H1 (cell line): Measurements from ENCODE around the gene DHRS7B. TPM values are rescaled to one million over a fixed set of nuclear protein-coding genes. Genes with fewer than 3 reads are reported as not detected.

Source experiments
- CTCF ChIA-PET: fragments of 300-600 bp; sonication (Branson Sonifier 250); formaldehyde crosslinking; loops from one replicate; lab custom pipeline; 2021; ENCODE audit not compliant: partially characterized antibody; lab: Charles Lee
- POLR2A ChIA-PET: fragments of 300-600 bp; sonication (Branson Sonifier 250); formaldehyde crosslinking; loops from one replicate; lab custom pipeline; 2021; ENCODE audit warnings: inconsistent platforms; ENCODE audit not compliant: partially characterized antibody; lab: Charles Lee
- DNase-seq, 2 experiments: peaks; one replicate each; pipeline versions ENCODE4 v3.0.0 to v3.0.0-alpha.2; 2010 to 2022; ENCODE audit warnings: low spot score in 2 of 2, low read depth in 1 of 2, mixed read lengths in 1 of 2
- FAIRE-seq: peaks from 2 replicates; lab custom pipeline; 2011; peaks lifted over from hg19 to GRCh38; lab: Jason Lieb, UNC
- H2AFZ ChIP-seq: 2 replicates; pipeline ENCODE4 v1.8.1; 2012; ENCODE audit warnings: low read length, inconsistent platforms
- H2AK5ac ChIP-seq: 2 replicates; pipeline ENCODE4 v1.6.1; 2013; ENCODE audit warnings: low read depth, low read length
- H2BK120ac ChIP-seq: replicated peaks from 2 replicates; pipeline ENCODE3; 2013; ENCODE audit warnings: low read depth, low read length, inconsistent platforms
- H2BK12ac ChIP-seq: 2 replicates; pipeline ENCODE4 v1.6.1; 2013; ENCODE audit warnings: low read depth, low read length
- H2BK15ac ChIP-seq: 2 replicates; pipeline ENCODE4 v1.6.1; 2013; ENCODE audit warnings: low read length
- H2BK20ac ChIP-seq: 2 replicates; pipeline ENCODE4 v1.6.1; 2013; ENCODE audit warnings: low read length
- H2BK5ac ChIP-seq: 2 replicates; pipeline ENCODE4 v1.6.1; 2013; ENCODE audit warnings: low read depth, low read length
- H3K14ac ChIP-seq: 2 replicates; pipeline ENCODE4 v1.6.1; 2013; ENCODE audit warnings: inconsistent platforms; ENCODE audit not compliant: insufficient read length
- H3K18ac ChIP-seq: 2 replicates; pipeline ENCODE4 v1.6.1; 2013; ENCODE audit warnings: low read length; ENCODE audit errors: extremely low read depth
- H3K23ac ChIP-seq: 2 replicates; pipeline ENCODE4 v1.6.1; 2013; ENCODE audit warnings: inconsistent platforms; ENCODE audit not compliant: insufficient read length
- H3K23me2 ChIP-seq: 2 replicates; pipeline ENCODE4 v1.6.1; 2013; ENCODE audit warnings: low read depth, low read length
- H3K27ac ChIP-seq: 2 replicates; pipeline ENCODE4 v1.6.1; 2011; ENCODE audit warnings: low read depth, low read length, inconsistent platforms
- H3K27me3 ChIP-seq, 4 experiments: replicated peaks in 1 of 4; 1 replicate in 1 of 4; 2 replicates in 3 of 4; pipeline versions ENCODE4 v1.6.1 to v1.8.1; 2011 to 2013; ENCODE audit warnings: low read length in 3 of 4, mild to moderate bottlenecking in 3 of 4, inconsistent platforms in 2 of 4, mixed read lengths in 2 of 4, moderate library complexity in 1 of 4; ENCODE audit not compliant: control insufficient read depth in 3 of 4, insufficient read depth in 3 of 4; ENCODE audit errors: extremely low read depth in 1 of 4
- H3K36me3 ChIP-seq, 4 experiments: 2 replicates each; pipeline versions ENCODE4 v1.6.1 to v1.8.1; 2011 to 2013; ENCODE audit warnings: mild to moderate bottlenecking in 4 of 4, low read length in 3 of 4, moderate library complexity in 2 of 4, control low read depth in 1 of 4, inconsistent platforms in 1 of 4; ENCODE audit not compliant: insufficient read depth in 4 of 4, control insufficient read depth in 2 of 4
- H3K4ac ChIP-seq: replicated peaks from 2 replicates; pipeline ENCODE3; 2013; ENCODE audit warnings: low read length, low read depth, mixed read lengths, inconsistent platforms; ENCODE audit not compliant: insufficient read length
- H3K4me1 ChIP-seq, 4 experiments: replicated peaks in 1 of 4; 1 replicate in 1 of 4; 2 replicates in 3 of 4; pipeline versions ENCODE4 v1.6.1 to v1.8.1; 2011 to 2013; ENCODE audit warnings: low read length in 3 of 4, inconsistent platforms in 2 of 4, mixed read lengths in 1 of 4; ENCODE audit not compliant: insufficient read depth in 4 of 4, control insufficient read depth in 3 of 4
- H3K4me2 ChIP-seq, 2 experiments: 2 replicates each; pipeline versions ENCODE4 v1.6.1 to v1.8.1; 2011 to 2013; ENCODE audit warnings: low read depth in 2 of 2, low read length in 2 of 2, control low read depth in 1 of 2, inconsistent platforms in 1 of 2, mild to moderate bottlenecking in 1 of 2; ENCODE audit not compliant: insufficient read depth in 1 of 2
- H3K4me3 ChIP-seq, 4 experiments: fragments of 200-600, 300-600 bp in 1 of 4; sonication (generic), shearing (Covaris generic), sonication (Bioruptor Twin) in 1 of 4; 2 replicates each; pipeline versions ENCODE4 v1.5.1 to v1.8.1; 2011 to 2016; ENCODE audit warnings: low read length in 4 of 4, low read depth in 3 of 4, control low read depth in 2 of 4, inconsistent platforms in 2 of 4, mild to moderate bottlenecking in 2 of 4, mixed read lengths in 1 of 4, moderate library complexity in 1 of 4; ENCODE audit not compliant: insufficient read depth in 2 of 4; ENCODE audit errors: extremely low read depth in 1 of 4
- H3K56ac ChIP-seq: replicated peaks from 2 replicates; pipeline ENCODE3; 2013; ENCODE audit warnings: low read depth, mild to moderate bottlenecking, mixed read lengths, low read length, inconsistent platforms; ENCODE audit not compliant: insufficient read length
- H3K79me1 ChIP-seq: 2 replicates; pipeline ENCODE4 v1.6.1; 2013; ENCODE audit warnings: low read depth, low read length, control low read depth
- H3K79me2 ChIP-seq, 2 experiments: 2 replicates each; pipeline versions ENCODE4 v1.6.1 to v1.8.1; 2012 to 2013; ENCODE audit warnings: low read length in 2 of 2, mild to moderate bottlenecking in 2 of 2, inconsistent platforms in 1 of 2; ENCODE audit not compliant: insufficient read depth in 2 of 2, control insufficient read depth in 1 of 2
- H3K9ac ChIP-seq, 4 experiments: replicated peaks in 1 of 4; 1 replicate in 1 of 4; 2 replicates in 3 of 4; pipeline versions ENCODE4 v1.6.1 to v1.8.1; 2011 to 2013; ENCODE audit warnings: low read depth in 3 of 4, low read length in 3 of 4, control low read depth in 2 of 4, mild to moderate bottlenecking in 2 of 4, moderate library complexity in 2 of 4, inconsistent platforms in 1 of 4; ENCODE audit errors: extremely low read depth in 1 of 4
- H3K9me3 ChIP-seq, 2 experiments: 2 replicates each; pipeline versions ENCODE4 v1.6.1 to v1.8.1; 2012 to 2013; ENCODE audit warnings: mild to moderate bottlenecking in 2 of 2, moderate library complexity in 2 of 2, control low read depth in 1 of 2, inconsistent platforms in 1 of 2, low read depth in 1 of 2, low read length in 1 of 2, mixed read lengths in 1 of 2; ENCODE audit not compliant: insufficient read depth in 2 of 2
- H4K20me1 ChIP-seq, 2 experiments: replicated peaks in 1 of 2; 2 replicates each; pipeline versions ENCODE3 to v1.8.1; 2011 to 2013; ENCODE audit warnings: inconsistent platforms in 2 of 2, low read length in 2 of 2, mild to moderate bottlenecking in 1 of 2; ENCODE audit not compliant: insufficient read depth in 2 of 2, control insufficient read depth in 1 of 2
- H4K5ac ChIP-seq: 2 replicates; pipeline ENCODE4 v1.6.1; 2013; ENCODE audit warnings: low read length, low read depth, mixed read lengths, inconsistent platforms; ENCODE audit not compliant: insufficient read length
- H4K8ac ChIP-seq: 2 replicates; pipeline ENCODE4 v1.8.0; 2013; ENCODE audit warnings: mild to moderate bottlenecking, moderate library complexity, low read length, inconsistent platforms; ENCODE audit not compliant: insufficient read depth; ENCODE audit errors: extremely low read depth
- H4K91ac ChIP-seq: replicated peaks from 2 replicates; pipeline ENCODE3; 2013; ENCODE audit warnings: low read length, mixed read lengths, inconsistent platforms; ENCODE audit not compliant: insufficient read length
- FOSL1 ChIP-seq: IDR thresholded peaks from 2 replicates; pipeline ENCODE4 v1.6.1; 2011; ENCODE audit warnings: mild to moderate bottlenecking, low read depth, low read length, moderate library complexity; ENCODE audit not compliant: insufficient read depth
- POU5F1 ChIP-seq: IDR thresholded peaks from 2 replicates; pipeline ENCODE4 v1.6.1; 2011; ENCODE audit warnings: low read depth, mild to moderate bottlenecking, low read length, moderate library complexity
- WGBS, 2 experiments: shearing (Covaris generic) in 1 of 2; methylation state at CpG; one replicate each; pipeline versions ENCODE4 v1.1.6 to v1.1.7; 2013 to 2015; ENCODE audit warnings: low lambda C conversion rate in 2 of 2, mixed read lengths in 2 of 2, inconsistent platforms in 1 of 2, low coverage in 1 of 2, missing lambda C conversion rate in 1 of 2; ENCODE audit not compliant: insufficient replicate concordance in 2 of 2, insufficient coverage in 1 of 2, insufficient read length in 1 of 2; ENCODE audit errors: extremely low coverage in 1 of 2, missing lambda C conversion rate in 1 of 2; 5-methylcytosine and 5-hydroxymethylcytosine counted together
- polyA plus RNA-seq, 7 experiments: library from polyadenylated mRNA; depleted of rRNA in 3 of 7; stranded (reverse) in 5 of 7; unstranded in 2 of 7; fragments of >200 nt in 5 of 7; fragments of 200-250 nt in 2 of 7; gene quantifications; 1 replicate in 5 of 7; 2 replicates in 1 of 7; 4 replicates in 1 of 7; pipeline versions ENCODE4 v1.2.1 to v1.2.3, GENCODE V29; 2011 to 2013; ENCODE audit warnings: missing spikeins in 2 of 7, mixed read lengths in 2 of 7
- total RNA-seq: library from RNA; stranded (reverse); fragmentation: NEBNext Ultra II Directional; extraction: Animal tissue kit (Norgen Biotek cat#: 25700); gene quantifications from 2 replicates; pipeline ENCODE4 v1.2.1, GENCODE V29; 2021

Gene DHRS7B
- total and polyA plus RNA-seq, 2 of the 8 experiments (the other 6 are each of a cell fraction or from before 2014, with no cell fraction given), result 11.0 to 27.9 TPM

DNA sequence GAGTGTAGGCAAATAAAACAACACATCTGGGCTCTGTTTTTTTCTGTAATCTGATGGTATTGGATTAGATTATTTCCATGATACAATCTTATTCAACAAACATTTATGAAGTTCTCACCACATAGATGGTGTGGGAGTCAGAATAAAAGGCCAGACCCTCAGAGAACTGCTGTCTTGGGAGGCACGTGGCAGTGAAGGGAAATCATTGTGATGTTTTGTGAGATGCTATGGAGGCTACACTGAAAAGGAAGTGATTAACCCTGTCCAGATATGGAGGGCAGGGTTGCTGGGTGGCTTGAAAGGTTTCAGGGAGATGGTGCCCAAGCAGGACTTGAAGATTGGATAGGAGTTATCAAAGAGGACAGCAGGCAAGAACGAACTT is 35.6 kb downstream of the DHRS7B start:
- H3K27me3 ChIP-seq, result no peaks in the 10 kb centered on the region
- H4K5ac ChIP-seq, result no peak overlapping the region
- no peak overlapping the region for H2BK12ac ChIP-seq
- TF ChIP-seq FOSL1 (no peak), POU5F1 (no peak)
- no peaks in the 10 kb centered on the region for H3K79me1 ChIP-seq
- H2BK120ac ChIP-seq, result no peak overlapping the region
- H4K91ac ChIP-seq, result no peak overlapping the region
- H4K20me1 ChIP-seq, result no peaks in the 10 kb centered on the region
- DNase-seq, result no peak
- H3K36me3 ChIP-seq, result no peaks in the 10 kb centered on the region
- no peak overlapping the region for H3K18ac ChIP-seq
- no peak overlapping the region for H3K4me3 ChIP-seq
- no peaks in the 10 kb centered on the region for H3K9me3 ChIP-seq
- CTCF ChIA-PET, result interaction anchor here (1.4 kb wide), 1 partner anchor 77 kb away, joined by 4 read pairs; no protein-coding TSS in a partner anchor
- no peak overlapping the region for H2BK15ac ChIP-seq
- no peak overlapping the region for H2AK5ac ChIP-seq
- 89% methylated on average over 2 of the region's 2 CpGs; no CpG with 5 or more reads in 1 of the 2 experiments for WGBS, 2 experiments
- H3K9ac ChIP-seq, result no peak overlapping the region
- no peak overlapping the region for H3K56ac ChIP-seq
- POLR2A ChIA-PET, result no interaction called here
- H3K4me1 ChIP-seq, result no peaks in the 10 kb centered on the region
- no peak overlapping the region for H2BK5ac ChIP-seq
- no peaks in the 10 kb centered on the region for H3K23me2 ChIP-seq
- no peak overlapping the region for H3K4ac ChIP-seq
- H3K14ac ChIP-seq, result no peak overlapping the region
- H3K27ac ChIP-seq, result no peak overlapping the region
- no peak overlapping the region for H4K8ac ChIP-seq
- H2BK20ac ChIP-seq, result no peak overlapping the region
- no peak overlapping the region for H3K4me2 ChIP-seq
- no peak for FAIRE-seq
- H3K23ac ChIP-seq, result no peak overlapping the region
- H3K79me2 ChIP-seq, result no peaks in the 10 kb centered on the region
- H2AFZ ChIP-seq, result no peak overlapping the region
